GM18858 (cell line): ENCODE measurements around the gene CYP8B1.

Experiments used
- ATAC-seq: cut with Tn5 transposase; IDR thresholded peaks from one replicate; pipeline ENCODE4 v1.9.1; 2021; ENCODE audit not compliant: unreplicated experiment

Gene CYP8B1

GRCh38 chr3:42853739-42854302 is 21.9 kb downstream of the CYP8B1 start:
- ATAC-seq = no peak

GRCh38 chr3:42853056-42853455 is 22.6 kb downstream of the CYP8B1 start:
- no peak for ATAC-seq

- ATAC-seq = no peak
Observed at GRCh38 chr3:42852441-42852840, 23.2 kb downstream of the CYP8B1 start.

GRCh38 chr3:42851228-42851834 is 24.3 kb downstream of the CYP8B1 start:
- ATAC-seq = no peak

GRCh38 chr3:42850263-42850662 is 25.4 kb downstream of the CYP8B1 start:
- ATAC-seq = no peak

- no peak for ATAC-seq
Observed at GRCh38 chr3:42849017-42849416, 26.7 kb downstream of the CYP8B1 start.

GRCh38 chr3:42847731-42848130 is 27.9 kb downstream of the CYP8B1 start:
- no peak for ATAC-seq

GRCh38 chr3:42846685-42847522 is 28.8 kb downstream of the CYP8B1 start:
- ATAC-seq = no peak

- ATAC-seq = no peak
Observed at GRCh38 chr3:42844815-42845214, 30.9 kb downstream of the CYP8B1 start.

GRCh38 chr3:42844412-42844713 is 31.3 kb downstream of the CYP8B1 start:
- no peak for ATAC-seq

- no peak for ATAC-seq
Observed at GRCh38 chr3:42843713-42844411, 31.8 kb downstream of the CYP8B1 start.

GRCh38 chr3:42841332-42841731 is 34.3 kb downstream of the CYP8B1 start:
- ATAC-seq = no peak

GRCh38 chr3:42839616-42840015 is 36.1 kb downstream of the CYP8B1 start:
- peak; percentile 98 for ATAC-seq

- ATAC-seq = no peak
Observed at GRCh38 chr3:42838571-42838970, 37.1 kb downstream of the CYP8B1 start.

GRCh38 chr3:42836150-42837123 is 39.2 kb downstream of the CYP8B1 start:
- no peak for ATAC-seq

- no peak for ATAC-seq
Observed at GRCh38 chr3:42831321-42831713, 44.4 kb downstream of the CYP8B1 start.

GRCh38 chr3:42830437-42831320 is 45.0 kb downstream of the CYP8B1 start:
- ATAC-seq = no peak

- no peak for ATAC-seq
Observed at GRCh38 chr3:42829628-42830436, 45.8 kb downstream of the CYP8B1 start.

GRCh38 chr3:42829083-42829627 is 46.5 kb downstream of the CYP8B1 start:
- no peak for ATAC-seq
